Liver (tissue), 3 donors: Measurements from ENCODE around the gene PPP1R14D.

Experiments
- EGR1 ChIP-seq, 2 donors: IDR thresholded peaks; 2 replicates each; pipeline ENCODE4 v1.6.1; 2016 to 2018; ENCODE audit warnings: antibody characterized with exemption in 2 of 2, low read depth in 2 of 2
- FOXA2 ChIP-seq: IDR thresholded peaks from 2 replicates; pipeline ENCODE4 v1.6.1; 2016; ENCODE audit warnings: antibody characterized with exemption
- GABPA ChIP-seq, 2 donors: IDR thresholded peaks in 1 of 2; conservative IDR thresholded peaks in 1 of 2; 2 replicates each; pipeline ENCODE4 v1.6.1; 2016; ENCODE audit warnings: antibody characterized with exemption in 2 of 2, mild to moderate bottlenecking in 1 of 2, moderate library complexity in 1 of 2
- HNF4A ChIP-seq, 2 donors: conservative IDR thresholded peaks; 2 replicates each; pipeline ENCODE4 v1.6.1; 2016; ENCODE audit warnings: antibody characterized with exemption in 2 of 2, mild to moderate bottlenecking in 2 of 2
- JUND ChIP-seq, 2 donors: IDR thresholded peaks; 2 replicates each; pipeline ENCODE4 v1.6.1; 2016; ENCODE audit warnings: antibody characterized with exemption in 2 of 2
- NR2F2 ChIP-seq: IDR thresholded peaks from 2 replicates; pipeline ENCODE4 v1.6.1; 2016; ENCODE audit warnings: antibody characterized with exemption
- RAD21 ChIP-seq, 2 donors: IDR thresholded peaks; 2 replicates each; pipeline ENCODE4 v1.6.1; 2016; ENCODE audit warnings: antibody characterized with exemption in 2 of 2, mild to moderate bottlenecking in 2 of 2
- RXRA ChIP-seq, 2 donors: IDR thresholded peaks; 2 replicates each; pipeline ENCODE4 v1.6.1; 2017 to 2018; ENCODE audit warnings: antibody characterized with exemption in 2 of 2, mild to moderate bottlenecking in 1 of 2
- SP1 ChIP-seq: IDR thresholded peaks from 2 replicates; pipeline ENCODE4 v1.6.1; 2018; ENCODE audit warnings: antibody characterized with exemption, mild to moderate bottlenecking
- TAF1 ChIP-seq: conservative IDR thresholded peaks from 2 replicates; pipeline ENCODE4 v1.6.1; 2016; ENCODE audit warnings: antibody characterized with exemption, mild to moderate bottlenecking
- YY1 ChIP-seq: IDR thresholded peaks from 2 replicates; pipeline ENCODE4 v1.6.1; 2016; ENCODE audit warnings: antibody characterized with exemption, mild to moderate bottlenecking
- TF ChIP-seq, protein P1 (sequence below): fragments of 150-350 bp; IDR thresholded peaks from 2 replicates; pipeline ENCODE4 v1.5.1; 2017; ENCODE audit warnings: improper control_type of control experiment, low read depth, low read length; ENCODE audit not compliant: missing input control
- TF ChIP-seq, protein P2 (sequence below): IDR thresholded peaks from 2 replicates; pipeline ENCODE4 v1.6.1; 2016; ENCODE audit warnings: antibody characterized with exemption
- TF ChIP-seq, protein P3 (sequence below): IDR thresholded peaks from 2 replicates; pipeline ENCODE4 v1.6.1; 2016; ENCODE audit warnings: antibody characterized with exemption, mild to moderate bottlenecking
- donor health status: healthy.
- donor health status: healthy.

DNA sequence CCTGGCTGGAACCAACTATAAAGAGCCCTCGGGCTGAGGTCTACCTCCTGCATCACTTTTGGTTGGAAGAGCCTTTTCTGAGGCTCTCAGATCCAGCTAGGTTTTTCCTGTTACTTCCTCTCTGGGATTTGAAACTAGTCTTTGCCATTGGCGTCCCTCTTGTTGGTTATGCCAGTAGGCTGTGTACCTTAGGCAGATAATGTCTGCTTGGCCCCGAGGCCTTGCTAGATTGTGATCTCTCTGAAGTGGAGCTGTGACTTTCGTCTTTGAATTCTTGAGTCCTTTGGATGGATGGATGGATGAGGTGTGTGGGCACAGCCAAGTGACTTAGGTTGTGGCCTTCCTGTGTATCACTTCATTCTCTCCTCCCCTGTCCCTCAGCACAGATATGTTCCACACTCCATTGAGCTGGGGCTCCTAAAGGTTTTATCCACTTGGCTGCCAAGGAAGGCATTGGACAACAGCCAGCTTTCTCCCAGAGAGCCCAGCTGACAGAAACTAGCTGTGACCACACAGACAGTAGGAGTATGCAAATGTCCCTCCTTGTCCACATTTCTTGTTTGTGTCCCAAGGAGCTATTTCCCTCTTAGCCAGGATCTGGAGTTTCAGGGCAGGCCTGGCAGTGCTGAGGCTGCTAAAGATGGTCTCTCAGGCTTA is 13.3 kb downstream of the PPP1R14D start:
- TF ChIP-seq, protein P1, sequence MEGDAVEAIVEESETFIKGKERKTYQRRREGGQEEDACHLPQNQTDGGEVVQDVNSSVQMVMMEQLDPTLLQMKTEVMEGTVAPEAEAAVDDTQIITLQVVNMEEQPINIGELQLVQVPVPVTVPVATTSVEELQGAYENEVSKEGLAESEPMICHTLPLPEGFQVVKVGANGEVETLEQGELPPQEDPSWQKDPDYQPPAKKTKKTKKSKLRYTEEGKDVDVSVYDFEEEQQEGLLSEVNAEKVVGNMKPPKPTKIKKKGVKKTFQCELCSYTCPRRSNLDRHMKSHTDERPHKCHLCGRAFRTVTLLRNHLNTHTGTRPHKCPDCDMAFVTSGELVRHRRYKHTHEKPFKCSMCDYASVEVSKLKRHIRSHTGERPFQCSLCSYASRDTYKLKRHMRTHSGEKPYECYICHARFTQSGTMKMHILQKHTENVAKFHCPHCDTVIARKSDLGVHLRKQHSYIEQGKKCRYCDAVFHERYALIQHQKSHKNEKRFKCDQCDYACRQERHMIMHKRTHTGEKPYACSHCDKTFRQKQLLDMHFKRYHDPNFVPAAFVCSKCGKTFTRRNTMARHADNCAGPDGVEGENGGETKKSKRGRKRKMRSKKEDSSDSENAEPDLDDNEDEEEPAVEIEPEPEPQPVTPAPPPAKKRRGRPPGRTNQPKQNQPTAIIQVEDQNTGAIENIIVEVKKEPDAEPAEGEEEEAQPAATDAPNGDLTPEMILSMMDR: no peak
- TF ChIP-seq TAF1: no peak
- TF ChIP-seq EGR1 (IDR thresholded peaks at IDR 0.05; ENCODE audit: low read depth in 2 of 2): no peak
- no peak for TF ChIP-seq YY1
- no peak for TF ChIP-seq RAD21 (IDR thresholded peaks at IDR 0.05)
- no peak for TF ChIP-seq GABPA (IDR thresholded peaks at IDR 0.05 in 1 of 2, conservative IDR thresholded peaks at IDR 0.05 in 1 of 2)
- no peak for TF ChIP-seq FOXA2
- no peak for TF ChIP-seq HNF4A (conservative IDR thresholded peaks at IDR 0.05)
- no peak for TF ChIP-seq RXRA (IDR thresholded peaks at IDR 0.05)
- no peak for TF ChIP-seq SP1
- TF ChIP-seq, protein P2, sequence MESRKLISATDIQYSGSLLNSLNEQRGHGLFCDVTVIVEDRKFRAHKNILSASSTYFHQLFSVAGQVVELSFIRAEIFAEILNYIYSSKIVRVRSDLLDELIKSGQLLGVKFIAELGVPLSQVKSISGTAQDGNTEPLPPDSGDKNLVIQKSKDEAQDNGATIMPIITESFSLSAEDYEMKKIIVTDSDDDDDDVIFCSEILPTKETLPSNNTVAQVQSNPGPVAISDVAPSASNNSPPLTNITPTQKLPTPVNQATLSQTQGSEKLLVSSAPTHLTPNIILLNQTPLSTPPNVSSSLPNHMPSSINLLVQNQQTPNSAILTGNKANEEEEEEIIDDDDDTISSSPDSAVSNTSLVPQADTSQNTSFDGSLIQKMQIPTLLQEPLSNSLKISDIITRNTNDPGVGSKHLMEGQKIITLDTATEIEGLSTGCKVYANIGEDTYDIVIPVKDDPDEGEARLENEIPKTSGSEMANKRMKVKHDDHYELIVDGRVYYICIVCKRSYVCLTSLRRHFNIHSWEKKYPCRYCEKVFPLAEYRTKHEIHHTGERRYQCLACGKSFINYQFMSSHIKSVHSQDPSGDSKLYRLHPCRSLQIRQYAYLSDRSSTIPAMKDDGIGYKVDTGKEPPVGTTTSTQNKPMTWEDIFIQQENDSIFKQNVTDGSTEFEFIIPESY: no peak
- no peak for TF ChIP-seq JUND (IDR thresholded peaks at IDR 0.05)
- TF ChIP-seq, protein P3, sequence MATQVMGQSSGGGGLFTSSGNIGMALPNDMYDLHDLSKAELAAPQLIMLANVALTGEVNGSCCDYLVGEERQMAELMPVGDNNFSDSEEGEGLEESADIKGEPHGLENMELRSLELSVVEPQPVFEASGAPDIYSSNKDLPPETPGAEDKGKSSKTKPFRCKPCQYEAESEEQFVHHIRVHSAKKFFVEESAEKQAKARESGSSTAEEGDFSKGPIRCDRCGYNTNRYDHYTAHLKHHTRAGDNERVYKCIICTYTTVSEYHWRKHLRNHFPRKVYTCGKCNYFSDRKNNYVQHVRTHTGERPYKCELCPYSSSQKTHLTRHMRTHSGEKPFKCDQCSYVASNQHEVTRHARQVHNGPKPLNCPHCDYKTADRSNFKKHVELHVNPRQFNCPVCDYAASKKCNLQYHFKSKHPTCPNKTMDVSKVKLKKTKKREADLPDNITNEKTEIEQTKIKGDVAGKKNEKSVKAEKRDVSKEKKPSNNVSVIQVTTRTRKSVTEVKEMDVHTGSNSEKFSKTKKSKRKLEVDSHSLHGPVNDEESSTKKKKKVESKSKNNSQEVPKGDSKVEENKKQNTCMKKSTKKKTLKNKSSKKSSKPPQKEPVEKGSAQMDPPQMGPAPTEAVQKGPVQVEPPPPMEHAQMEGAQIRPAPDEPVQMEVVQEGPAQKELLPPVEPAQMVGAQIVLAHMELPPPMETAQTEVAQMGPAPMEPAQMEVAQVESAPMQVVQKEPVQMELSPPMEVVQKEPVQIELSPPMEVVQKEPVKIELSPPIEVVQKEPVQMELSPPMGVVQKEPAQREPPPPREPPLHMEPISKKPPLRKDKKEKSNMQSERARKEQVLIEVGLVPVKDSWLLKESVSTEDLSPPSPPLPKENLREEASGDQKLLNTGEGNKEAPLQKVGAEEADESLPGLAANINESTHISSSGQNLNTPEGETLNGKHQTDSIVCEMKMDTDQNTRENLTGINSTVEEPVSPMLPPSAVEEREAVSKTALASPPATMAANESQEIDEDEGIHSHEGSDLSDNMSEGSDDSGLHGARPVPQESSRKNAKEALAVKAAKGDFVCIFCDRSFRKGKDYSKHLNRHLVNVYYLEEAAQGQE: no peak
- TF ChIP-seq NR2F2: no peak
